GM12865 (cell line): ENCODE results near the gene RASAL2.
"Not testable (repeated sequence)": the region's sequence is repeated elsewhere in the genome, so short reads cannot be mapped to it uniquely, and the experiment has no call there.

Source experiments
- DNase-seq: peaks from one replicate; pipeline ENCODE4 v3.0.0; 2010; ENCODE audit warnings: low read depth
- H3K4me3 ChIP-seq: 2 replicates; pipeline ENCODE4 v1.5.1; 2011; ENCODE audit warnings: mild to moderate bottlenecking, low read depth, low read length, control low read depth
- TF ChIP-seq, protein P1 (sequence below): IDR thresholded peaks from 2 replicates; pipeline ENCODE4 v1.5.1; 2011; ENCODE audit warnings: low read length, control low read depth, low read depth, inconsistent platforms; ENCODE audit not compliant: insufficient read depth; ENCODE audit errors: missing control alignments

The RASAL2 gene

DNA sequence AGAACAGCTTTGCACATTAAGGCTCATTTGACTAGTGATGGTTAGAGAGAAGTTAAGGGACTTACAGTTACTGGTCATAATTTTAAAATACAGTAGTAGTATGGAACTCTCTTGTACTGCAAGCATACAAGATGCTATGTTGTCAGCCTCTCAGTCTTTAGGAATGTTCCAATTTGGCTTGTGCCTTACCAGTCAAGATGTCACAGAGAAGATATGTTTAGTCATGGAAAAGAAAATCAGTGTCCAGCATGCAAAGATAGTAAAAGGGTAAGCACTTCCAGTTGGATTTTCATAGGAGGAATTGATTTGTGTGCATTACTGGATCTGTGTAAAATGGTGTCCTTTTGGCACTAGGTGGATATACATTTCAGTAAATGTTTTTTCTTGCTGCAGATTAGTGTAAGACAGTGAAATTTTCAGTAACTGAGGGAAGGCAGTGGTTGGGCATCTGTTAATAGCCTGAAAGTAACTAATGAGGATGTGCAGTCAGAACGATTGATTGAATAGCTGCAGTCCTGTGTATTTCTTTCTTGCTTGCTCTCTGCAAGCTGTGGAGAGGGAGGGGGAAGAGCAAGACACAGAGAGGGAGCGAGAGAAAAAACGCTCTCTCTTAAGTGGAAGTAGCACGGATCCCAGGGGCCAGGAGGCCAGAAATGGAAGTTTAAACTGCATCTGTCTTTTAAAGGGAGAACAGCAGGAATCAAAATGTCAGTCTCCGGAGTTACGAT lies 294.7 kb downstream of the RASAL2 start:
- TF ChIP-seq, protein P1, sequence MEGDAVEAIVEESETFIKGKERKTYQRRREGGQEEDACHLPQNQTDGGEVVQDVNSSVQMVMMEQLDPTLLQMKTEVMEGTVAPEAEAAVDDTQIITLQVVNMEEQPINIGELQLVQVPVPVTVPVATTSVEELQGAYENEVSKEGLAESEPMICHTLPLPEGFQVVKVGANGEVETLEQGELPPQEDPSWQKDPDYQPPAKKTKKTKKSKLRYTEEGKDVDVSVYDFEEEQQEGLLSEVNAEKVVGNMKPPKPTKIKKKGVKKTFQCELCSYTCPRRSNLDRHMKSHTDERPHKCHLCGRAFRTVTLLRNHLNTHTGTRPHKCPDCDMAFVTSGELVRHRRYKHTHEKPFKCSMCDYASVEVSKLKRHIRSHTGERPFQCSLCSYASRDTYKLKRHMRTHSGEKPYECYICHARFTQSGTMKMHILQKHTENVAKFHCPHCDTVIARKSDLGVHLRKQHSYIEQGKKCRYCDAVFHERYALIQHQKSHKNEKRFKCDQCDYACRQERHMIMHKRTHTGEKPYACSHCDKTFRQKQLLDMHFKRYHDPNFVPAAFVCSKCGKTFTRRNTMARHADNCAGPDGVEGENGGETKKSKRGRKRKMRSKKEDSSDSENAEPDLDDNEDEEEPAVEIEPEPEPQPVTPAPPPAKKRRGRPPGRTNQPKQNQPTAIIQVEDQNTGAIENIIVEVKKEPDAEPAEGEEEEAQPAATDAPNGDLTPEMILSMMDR: no peak
- DNase-seq: no peak
- no peak overlapping the region for H3K4me3 ChIP-seq

DNA sequence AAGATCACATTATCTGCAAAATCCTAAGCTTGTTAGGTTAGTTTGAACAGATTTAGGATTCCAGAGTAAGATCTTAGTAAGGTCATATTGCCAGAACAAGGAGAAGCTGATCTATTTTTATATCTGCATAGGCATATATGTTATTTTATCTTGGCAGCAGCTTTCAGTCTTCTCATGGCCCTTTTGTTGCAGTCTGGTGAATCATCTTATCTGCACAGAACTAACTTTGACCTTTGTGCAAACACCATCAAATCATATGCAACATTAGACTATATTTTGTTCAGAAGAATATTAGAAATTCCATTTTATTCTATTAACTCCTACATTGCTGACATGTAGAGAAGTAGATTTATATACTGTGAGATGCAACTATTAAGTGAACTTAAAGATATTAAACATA lies 295.5 kb downstream of the RASAL2 start:
- H3K4me3 ChIP-seq: no peak overlapping the region
- no peak for DNase-seq
- TF ChIP-seq, protein P1: no peak

DNA sequence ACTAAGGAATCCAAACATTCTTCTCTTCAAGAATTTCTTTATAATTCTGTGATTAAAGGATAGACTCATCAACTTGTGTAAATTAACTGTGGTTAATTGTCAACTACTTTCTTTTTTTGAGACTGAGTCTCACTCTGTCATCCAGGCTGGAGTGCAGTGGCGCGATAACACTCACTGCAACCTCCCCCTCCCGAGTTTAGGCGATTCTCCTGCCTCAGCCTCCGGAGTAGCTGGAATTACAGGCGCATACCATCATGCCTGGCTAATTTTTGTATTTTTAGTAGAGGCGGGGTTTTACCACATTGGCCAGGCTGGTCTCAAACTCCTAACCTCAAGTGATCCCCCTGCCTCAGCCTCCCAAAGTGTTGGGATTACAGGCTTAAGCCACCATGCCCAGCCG lies 296.4 kb downstream of the RASAL2 start:
- not testable (repeated sequence) for DNase-seq, H3K4me3 ChIP-seq

DNA sequence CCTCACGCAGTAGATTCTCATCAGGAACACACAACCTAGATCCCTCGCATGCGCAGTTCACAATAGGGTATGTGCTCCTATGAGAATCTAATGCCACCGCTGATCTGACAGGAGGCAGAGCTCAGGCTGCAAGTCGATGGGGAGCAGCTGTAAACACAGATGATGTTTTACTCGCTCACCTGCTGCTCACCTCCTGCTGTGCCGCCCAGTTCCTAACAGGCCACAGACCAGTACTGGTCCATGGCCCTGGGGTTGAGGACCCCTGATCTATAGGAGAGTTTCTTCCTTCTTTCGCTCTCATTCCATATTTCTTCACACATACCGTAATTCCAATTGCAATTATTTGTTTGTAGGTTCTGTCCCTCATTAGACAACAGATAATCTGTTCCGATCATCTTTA lies 299.5 kb downstream of the RASAL2 start:
- TF ChIP-seq, protein P1: no peak
- H3K4me3 ChIP-seq: no peak overlapping the region
- no peak for DNase-seq

DNA sequence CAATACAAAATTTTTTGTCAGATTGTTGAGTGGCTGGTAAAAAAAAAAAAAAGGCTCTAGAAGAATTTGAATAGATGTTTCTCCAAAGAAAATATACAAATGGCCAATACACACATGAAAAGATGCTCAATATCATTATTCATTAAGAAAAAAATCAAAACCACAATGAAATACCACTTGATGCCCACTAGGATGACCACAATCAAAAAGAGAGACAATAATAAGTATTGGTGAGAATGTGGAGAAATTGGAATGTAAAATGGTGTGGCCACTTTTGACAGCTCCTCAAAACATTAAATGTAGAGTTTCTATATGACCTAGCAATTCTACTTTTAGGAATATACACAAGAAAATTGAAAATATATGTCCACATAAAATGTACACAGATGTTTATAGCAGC lies 302.9 kb downstream of the RASAL2 start:
- no peak for DNase-seq
- TF ChIP-seq, protein P1: no peak
- H3K4me3 ChIP-seq: no peak overlapping the region

DNA sequence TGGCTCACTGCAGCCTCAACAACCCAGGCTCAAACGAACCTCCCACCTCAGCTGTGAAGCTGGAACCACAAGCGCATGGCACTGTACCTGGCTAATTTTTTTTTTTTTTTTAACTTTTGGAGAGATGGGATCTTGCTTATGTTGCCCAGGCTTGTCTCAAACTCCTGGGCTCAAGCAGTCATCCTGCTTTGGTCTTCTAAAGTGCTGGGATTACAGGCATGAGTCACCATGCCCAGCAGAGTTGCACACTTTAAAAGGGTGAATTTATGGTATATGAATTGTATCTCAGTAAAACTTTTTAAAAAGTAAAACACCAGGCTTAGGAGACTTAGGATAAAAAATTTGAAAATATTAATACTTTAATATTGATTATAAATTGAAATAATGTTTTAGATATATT lies 303.8 kb downstream of the RASAL2 start:
- TF ChIP-seq, protein P1: no peak
- no peak for DNase-seq
- H3K4me3 ChIP-seq: no peak overlapping the region

DNA sequence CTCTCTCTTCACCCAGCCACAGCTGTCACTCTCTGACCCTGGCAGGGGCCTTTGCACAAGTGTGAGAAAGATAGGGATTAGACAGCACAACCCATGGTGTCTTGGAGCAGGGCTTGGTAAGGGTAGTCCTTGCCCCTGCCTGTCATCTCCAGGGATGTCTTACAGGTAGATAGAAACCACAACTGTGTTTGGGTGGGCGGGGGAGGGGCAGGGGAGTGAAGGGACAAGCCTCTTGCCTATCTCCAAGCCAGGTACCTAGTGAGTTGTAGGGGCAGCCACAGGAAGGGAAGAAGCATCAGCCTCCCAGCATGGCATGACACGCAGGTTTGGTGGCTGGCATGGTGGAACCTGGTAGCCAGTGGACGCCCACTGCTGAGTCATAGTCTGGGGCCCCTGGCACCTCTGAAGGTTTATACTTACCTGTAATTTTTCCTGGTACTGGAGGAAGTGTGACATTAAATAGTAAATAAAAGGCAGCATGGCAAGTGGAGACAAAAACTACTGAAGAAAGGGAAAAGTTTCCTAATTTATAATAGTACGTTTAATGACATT lies 305.3 kb downstream of the RASAL2 start:
- DNase-seq: no peak
- TF ChIP-seq, protein P1: no peak
- no peak overlapping the region for H3K4me3 ChIP-seq
